ENCODE data around the gene UAP1L1.

The UAP1L1 gene

GRCh38 chr9:137085920-137086530 lies 8.7 kb downstream of the UAP1L1 start:
- no peaks in the 10 kb centered on the region for H3K9me3 ChIP-seq (ENCODE audit: control insufficient read depth, low read length)
- no peaks in the 10 kb centered on the region for H3K27me3 ChIP-seq (ENCODE audit: control insufficient read depth, insufficient read depth, low read length)
- H3K4me1 ChIP-seq (ENCODE audit: control insufficient read depth, insufficient read depth, low read length): peaks cover 31% of the 10 kb centered on the region
- H3K9ac ChIP-seq (ENCODE audit: low read length): peak overlapping the region; percentile 79
- H3K4me3 ChIP-seq (ENCODE audit: low read length): peak overlapping the region; percentile 50
- H3K36me3 ChIP-seq (ENCODE audit: control insufficient read depth, insufficient read depth, low read length): no peaks in the 10 kb centered on the region

GRCh38 chr9:137086531-137087408 lies 9.5 kb downstream of the UAP1L1 start, which contains the start of gene MAN1B1:
TSS of gene MAN1B1 (plus strand) at chr9:137086985. CDS start at chr9:137087000, 15 bp downstream.
- H3K4me1 ChIP-seq (ENCODE audit: control insufficient read depth, insufficient read depth, low read length): peaks cover 31% of the 10 kb centered on the region
- no peaks in the 10 kb centered on the region for H3K36me3 ChIP-seq (ENCODE audit: control insufficient read depth, insufficient read depth, low read length)
- H3K9ac ChIP-seq (ENCODE audit: low read length): peak within 1 kb of the TSS; percentile 79
- H3K9me3 ChIP-seq (ENCODE audit: control insufficient read depth, low read length): no peaks in the 10 kb centered on the region
- no peaks in the 10 kb centered on the region for H3K27me3 ChIP-seq (ENCODE audit: control insufficient read depth, insufficient read depth, low read length)
- H3K4me3 ChIP-seq (ENCODE audit: low read length): peak within 1 kb of the TSS; percentile 60

- H3K4me3 ChIP-seq (ENCODE audit: low read length): peak overlapping the region; percentile 60
- no peaks in the 10 kb centered on the region for H3K9me3 ChIP-seq (ENCODE audit: control insufficient read depth, low read length)
- peaks cover 31% of the 10 kb centered on the region for H3K4me1 ChIP-seq (ENCODE audit: control insufficient read depth, insufficient read depth, low read length)
- peak overlapping the region; percentile 79 for H3K9ac ChIP-seq (ENCODE audit: low read length)
- no peaks in the 10 kb centered on the region for H3K27me3 ChIP-seq (ENCODE audit: control insufficient read depth, insufficient read depth, low read length)
- no peaks in the 10 kb centered on the region for H3K36me3 ChIP-seq (ENCODE audit: control insufficient read depth, insufficient read depth, low read length)
These were observed 10.2 kb downstream of the UAP1L1 start for GRCh38 chr9:137087409-137087925.

GRCh38 chr9:137088121-137088520 lies 10.8 kb downstream of the UAP1L1 start:
- H3K4me1 ChIP-seq (ENCODE audit: control insufficient read depth, insufficient read depth, low read length): peaks cover 29% of the 10 kb centered on the region
- no peaks in the 10 kb centered on the region for H3K9me3 ChIP-seq (ENCODE audit: control insufficient read depth, low read length)
- H3K4me3 ChIP-seq (ENCODE audit: low read length): no peak overlapping the region
- H3K27me3 ChIP-seq (ENCODE audit: control insufficient read depth, insufficient read depth, low read length): no peaks in the 10 kb centered on the region
- no peak overlapping the region for H3K9ac ChIP-seq (ENCODE audit: low read length)
- no peaks in the 10 kb centered on the region for H3K36me3 ChIP-seq (ENCODE audit: control insufficient read depth, insufficient read depth, low read length)

GRCh38 chr9:137089232-137089947 lies 12.1 kb downstream of the UAP1L1 start:
- no peak overlapping the region for H3K4me3 ChIP-seq (ENCODE audit: low read length)
- no peak overlapping the region for H3K9ac ChIP-seq (ENCODE audit: low read length)
- no peaks in the 10 kb centered on the region for H3K27me3 ChIP-seq (ENCODE audit: control insufficient read depth, insufficient read depth, low read length)
- no peaks in the 10 kb centered on the region for H3K9me3 ChIP-seq (ENCODE audit: control insufficient read depth, low read length)
- H3K36me3 ChIP-seq (ENCODE audit: control insufficient read depth, insufficient read depth, low read length): no peaks in the 10 kb centered on the region
- peaks cover 16% of the 10 kb centered on the region for H3K4me1 ChIP-seq (ENCODE audit: control insufficient read depth, insufficient read depth, low read length)

GRCh38 chr9:137095664-137096517 lies 18.6 kb downstream of the UAP1L1 start:
- Histone ChIP-seq H3K27me3 (ENCODE audit: control insufficient read depth, insufficient read depth, low read length) (no peaks in the 10 kb centered on the region), H3K9ac (ENCODE audit: low read length) (no peak overlapping the region), H3K4me1 (ENCODE audit: control insufficient read depth, insufficient read depth, low read length) (no peaks in the 10 kb centered on the region), H3K36me3 (ENCODE audit: control insufficient read depth, insufficient read depth, low read length) (peaks cover 14% of the 10 kb centered on the region), H3K4me3 (ENCODE audit: low read length) (no peak overlapping the region), H3K9me3 (ENCODE audit: control insufficient read depth, low read length) (no peaks in the 10 kb centered on the region)

- no peaks in the 10 kb centered on the region for H3K9me3 ChIP-seq (ENCODE audit: control insufficient read depth, low read length)
- no peaks in the 10 kb centered on the region for H3K27me3 ChIP-seq (ENCODE audit: control insufficient read depth, insufficient read depth, low read length)
- H3K4me1 ChIP-seq (ENCODE audit: control insufficient read depth, insufficient read depth, low read length): no peaks in the 10 kb centered on the region
- H3K36me3 ChIP-seq (ENCODE audit: control insufficient read depth, insufficient read depth, low read length): peaks cover 18% of the 10 kb centered on the region
- no peak overlapping the region for H3K4me3 ChIP-seq (ENCODE audit: low read length)
- no peak overlapping the region for H3K9ac ChIP-seq (ENCODE audit: low read length)
These were observed 19.6 kb downstream of the UAP1L1 start for GRCh38 chr9:137096785-137097546.

GRCh38 chr9:137097761-137098462 lies 20.6 kb downstream of the UAP1L1 start:
- Histone ChIP-seq H3K36me3 (ENCODE audit: control insufficient read depth, insufficient read depth, low read length) (peaks cover 25% of the 10 kb centered on the region), H3K4me1 (ENCODE audit: control insufficient read depth, insufficient read depth, low read length) (no peaks in the 10 kb centered on the region), H3K4me3 (ENCODE audit: low read length) (no peak overlapping the region), H3K9me3 (ENCODE audit: control insufficient read depth, low read length) (no peaks in the 10 kb centered on the region), H3K9ac (ENCODE audit: low read length) (no peak overlapping the region), H3K27me3 (ENCODE audit: control insufficient read depth, insufficient read depth, low read length) (no peaks in the 10 kb centered on the region)

- H3K27me3 ChIP-seq (ENCODE audit: control insufficient read depth, insufficient read depth, low read length): no peaks in the 10 kb centered on the region
- no peaks in the 10 kb centered on the region for H3K4me1 ChIP-seq (ENCODE audit: control insufficient read depth, insufficient read depth, low read length)
- H3K36me3 ChIP-seq (ENCODE audit: control insufficient read depth, insufficient read depth, low read length): peaks cover 31% of the 10 kb centered on the region
- H3K9ac ChIP-seq (ENCODE audit: low read length): no peak overlapping the region
- no peak overlapping the region for H3K4me3 ChIP-seq (ENCODE audit: low read length)
- H3K9me3 ChIP-seq (ENCODE audit: control insufficient read depth, low read length): no peaks in the 10 kb centered on the region
These were observed 21.9 kb downstream of the UAP1L1 start for GRCh38 chr9:137099231-137099630.

- Histone ChIP-seq H3K9ac (ENCODE audit: low read length) (no peak overlapping the region), H3K27me3 (ENCODE audit: control insufficient read depth, insufficient read depth, low read length) (no peaks in the 10 kb centered on the region), H3K4me1 (ENCODE audit: control insufficient read depth, insufficient read depth, low read length) (no peaks in the 10 kb centered on the region), H3K4me3 (ENCODE audit: low read length) (no peak overlapping the region), H3K9me3 (ENCODE audit: control insufficient read depth, low read length) (no peaks in the 10 kb centered on the region), H3K36me3 (ENCODE audit: control insufficient read depth, insufficient read depth, low read length) (peaks cover 19% of the 10 kb centered on the region)
These were observed 26.1 kb downstream of the UAP1L1 start for GRCh38 chr9:137103206-137103999.
